T47D (cell line): ENCODE measurements around the gene MEGF11.

Experiments
- DNase-seq, 2 experiments: peaks; one replicate each; pipeline versions ENCODE4 v3.0.0 to v3.0.0-alpha.2; 2011 to 2012; ENCODE audit warnings: low read depth in 1 of 2, low spot score in 1 of 2
- JUND ChIP-seq: IDR thresholded peaks from 2 replicates; pipeline ENCODE4 v1.6.1; 2012; ENCODE audit warnings: low read depth
- in situ Hi-C: cut with HindIII; loops from 2 replicates; pipeline ENCODE4 v1.10.0; 2016; ENCODE audit warnings: low sequenced_read_pairs, low pct_unique_long_range_greater_than_20kb

The MEGF11 gene

DNA sequence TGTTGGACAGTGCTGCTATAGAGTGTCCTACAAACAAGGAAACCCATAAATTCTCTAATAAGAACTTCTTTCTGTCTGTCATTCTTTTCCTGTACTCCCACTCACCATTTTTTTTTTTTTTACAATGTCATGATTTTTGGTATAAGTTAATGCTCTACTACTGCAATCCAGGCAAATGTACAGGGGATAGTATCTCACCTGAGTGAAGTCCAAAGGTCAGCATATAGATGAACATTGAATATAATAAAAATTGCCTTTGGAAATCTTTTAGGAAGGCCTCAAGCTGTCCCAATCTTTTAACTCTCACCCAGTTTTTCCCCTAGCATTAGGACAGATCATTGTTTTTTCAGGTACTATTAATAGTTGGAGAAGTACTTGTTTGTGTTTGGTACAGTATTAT lies 405.6 kb downstream of the MEGF11 start:
- TF ChIP-seq JUND = no peak
- in situ Hi-C loops = no loop called here
- no peak for DNase-seq

DNA sequence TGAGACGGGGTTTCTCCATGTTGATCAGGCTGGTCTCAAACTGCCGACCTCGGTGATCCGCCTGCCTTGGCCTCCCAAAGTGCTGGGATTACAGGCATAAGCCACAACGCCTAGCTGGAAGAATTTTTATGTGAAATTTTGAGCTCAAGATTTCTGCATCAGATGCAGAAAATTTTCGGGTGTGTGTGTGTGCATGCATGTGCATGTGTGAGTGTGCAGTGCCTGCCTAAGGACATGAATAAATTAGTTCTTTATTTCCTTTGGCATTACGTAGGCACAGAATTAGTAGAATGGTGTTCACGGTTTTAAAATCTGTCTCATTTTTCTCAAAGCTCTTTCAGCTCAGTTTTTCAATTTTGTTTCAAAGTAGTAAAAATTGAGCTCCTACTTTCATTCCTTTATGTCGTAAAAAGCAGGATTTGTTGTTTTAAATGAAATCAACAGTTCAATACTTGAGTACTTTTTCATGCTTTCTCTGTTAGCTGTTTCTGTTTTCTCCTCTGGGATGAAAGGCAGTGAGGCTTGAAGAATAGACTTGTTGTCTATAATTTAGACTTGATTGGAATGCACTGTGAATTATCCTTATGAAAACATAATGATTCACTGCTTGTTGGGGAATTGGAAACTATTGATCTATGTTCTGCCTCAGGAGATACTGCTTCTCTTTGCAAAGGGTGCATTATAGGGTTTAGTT lies 407.6 kb downstream of the MEGF11 start:
- no peak for DNase-seq
- TF ChIP-seq JUND = no peak
- in situ Hi-C loops = no loop called here
